Nephron progenitor cell (in vitro differentiated cells): ENCODE measurements around the gene TSPAN11.

Source experiments
- DNase-seq: peaks from one replicate; pipeline ENCODE4 v3.0.0; 2021
- H3K27ac Mint-ChIP-seq: 2 replicates; pipeline ENCODE4 v1.8.0; 2021; ENCODE audit warnings: mild to moderate bottlenecking, moderate library complexity, mixed read lengths
- H3K27me3 Mint-ChIP-seq: 2 replicates; pipeline ENCODE4 v1.8.0; 2021; ENCODE audit warnings: mild to moderate bottlenecking, low read depth, mixed read lengths; ENCODE audit not compliant: poor library complexity
- H3K36me3 Mint-ChIP-seq: 2 replicates; pipeline ENCODE4 v1.8.0; 2021; ENCODE audit warnings: low read depth, mixed read lengths
- H3K4me1 Mint-ChIP-seq: 2 replicates; pipeline ENCODE4 v1.8.0; 2021; ENCODE audit warnings: mixed read lengths
- H3K4me3 Mint-ChIP-seq: 2 replicates; pipeline ENCODE4 v1.8.0; 2021; ENCODE audit warnings: mild to moderate bottlenecking, moderate library complexity, mixed read lengths
- H3K9me3 Mint-ChIP-seq: 2 replicates; pipeline ENCODE4 v1.8.0; 2021; ENCODE audit warnings: mild to moderate bottlenecking, moderate library complexity, mixed read lengths
- CTCF ChIP-seq: fragments of 200-600 bp; sonication (generic); IDR thresholded peaks from 2 replicates; pipeline ENCODE4 v1.5.0; 2021; ENCODE audit warnings: antibody characterized with exemption

The TSPAN11 gene

GRCh38 chr12:30969006-30969405 is 42.5 kb downstream of the TSPAN11 start:
- no peak overlapping the region for H3K4me3 Mint-ChIP-seq
- no peak for DNase-seq
- H3K27me3 Mint-ChIP-seq, result peaks cover 2% of the 10 kb centered on the region
- TF ChIP-seq CTCF, result no peak
- no peaks in the 10 kb centered on the region for H3K9me3 Mint-ChIP-seq
- no peaks in the 10 kb centered on the region for H3K36me3 Mint-ChIP-seq
- peaks cover 10% of the 10 kb centered on the region for H3K4me1 Mint-ChIP-seq
- H3K27ac Mint-ChIP-seq, result no peak overlapping the region

- Mint-ChIP-seq H3K36me3 (no peaks in the 10 kb centered on the region), H3K27me3 (peaks cover 2% of the 10 kb centered on the region), H3K4me3 (no peak overlapping the region), H3K9me3 (no peaks in the 10 kb centered on the region), H3K27ac (peak overlapping the region; percentile 11), H3K4me1 (peaks cover 10% of the 10 kb centered on the region)
- TF ChIP-seq CTCF, result no peak
- no peak for DNase-seq
These were observed 43.3 kb downstream of the TSPAN11 start for GRCh38 chr12:30969606-30970395.

- Mint-ChIP-seq H3K27ac (no peak overlapping the region), H3K9me3 (no peaks in the 10 kb centered on the region), H3K27me3 (peaks cover 2% of the 10 kb centered on the region), H3K4me1 (peaks cover 10% of the 10 kb centered on the region), H3K4me3 (no peak overlapping the region), H3K36me3 (no peaks in the 10 kb centered on the region)
- TF ChIP-seq CTCF, result no peak
- no peak for DNase-seq
These were observed 44.1 kb downstream of the TSPAN11 start for GRCh38 chr12:30970559-30971197.

GRCh38 chr12:30972035-30972434 is 45.5 kb downstream of the TSPAN11 start:
- no peak for DNase-seq
- Mint-ChIP-seq H3K4me3 (no peak overlapping the region), H3K4me1 (peaks cover 17% of the 10 kb centered on the region), H3K27ac (no peak overlapping the region), H3K36me3 (no peaks in the 10 kb centered on the region), H3K9me3 (no peaks in the 10 kb centered on the region), H3K27me3 (peaks cover 2% of the 10 kb centered on the region)
- TF ChIP-seq CTCF, result no peak

GRCh38 chr12:30973175-30973574 is 46.6 kb downstream of the TSPAN11 start:
- TF ChIP-seq CTCF, result no peak
- Mint-ChIP-seq H3K4me3 (no peak overlapping the region), H3K27me3 (peaks cover 2% of the 10 kb centered on the region), H3K4me1 (peaks cover 29% of the 10 kb centered on the region), H3K9me3 (no peaks in the 10 kb centered on the region), H3K27ac (peak overlapping the region; percentile 72), H3K36me3 (no peaks in the 10 kb centered on the region)
- DNase-seq, result no peak
